H1 (cell line): ENCODE measurements around the gene ZNF280C. TPM values are rescaled to one million over a fixed set of nuclear protein-coding genes. Genes with fewer than 3 reads are reported as not detected.

Experiments
- EP300 ChIP-seq, 2 experiments: IDR thresholded peaks; 1 replicate in 1 of 2; 2 replicates in 1 of 2; pipeline ENCODE4 v1.6.1; 2011 to 2012; ENCODE audit warnings: low read depth in 2 of 2, low read length in 2 of 2, mild to moderate bottlenecking in 2 of 2, borderline replicate concordance in 1 of 2, inconsistent platforms in 1 of 2, moderate library complexity in 1 of 2
- MAFK ChIP-seq: IDR thresholded peaks from 2 replicates; pipeline ENCODE4 v1.6.1; 2012; ENCODE audit warnings: low read depth, mild to moderate bottlenecking, improper control_type of control experiment, low read length
- SAP30 ChIP-seq: fragments of 300-600 bp; sonication (generic); IDR thresholded peaks from 2 replicates; pipeline ENCODE4 v1.7.1; 2012; ENCODE audit warnings: low read length, moderate library complexity, mild to moderate bottlenecking, inconsistent platforms; ENCODE audit not compliant: insufficient read depth, insufficient replicate concordance
- polyA plus RNA-seq, 7 experiments: library from polyadenylated mRNA; depleted of rRNA in 3 of 7; stranded (reverse) in 5 of 7; unstranded in 2 of 7; fragments of >200 nt in 5 of 7; fragments of 200-250 nt in 2 of 7; gene quantifications; 1 replicate in 5 of 7; 2 replicates in 1 of 7; 4 replicates in 1 of 7; pipeline versions ENCODE4 v1.2.1 to v1.2.3, GENCODE V29; 2011 to 2013; ENCODE audit warnings: missing spikeins in 2 of 7, mixed read lengths in 2 of 7
- total RNA-seq: library from RNA; stranded (reverse); fragmentation: NEBNext Ultra II Directional; extraction: Animal tissue kit (Norgen Biotek cat#: 25700); gene quantifications from 2 replicates; pipeline ENCODE4 v1.2.1, GENCODE V29; 2021
- TF ChIP-seq, protein P1 (sequence below): fragments of 300-600 bp; sonication (generic); IDR thresholded peaks from 2 replicates; pipeline ENCODE4 v1.7.1; 2012; ENCODE audit warnings: low read length, moderate library complexity, mild to moderate bottlenecking, inconsistent platforms; ENCODE audit not compliant: insufficient replicate concordance

The ZNF280C gene
- total and polyA plus RNA-seq, 2 of the 8 experiments (the other 6 are each of a cell fraction or from before 2014, with no cell fraction given) = 8.4 to 13.4 TPM

DNA sequence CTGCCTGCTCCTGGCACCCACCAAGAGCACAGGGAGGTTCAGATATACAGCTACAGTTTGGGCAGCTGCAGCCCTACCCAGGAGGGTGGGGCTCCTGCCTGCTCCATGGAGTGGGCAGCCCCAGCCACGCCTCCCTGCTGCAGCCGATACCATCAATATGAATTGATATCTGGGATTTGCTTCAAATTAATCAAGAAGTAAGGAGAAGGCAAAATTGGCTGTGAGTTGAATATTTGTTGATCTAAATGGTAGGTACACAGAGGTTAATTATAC, 31.2 kb upstream of the ZNF280C start (continued):
- no peak for TF ChIP-seq EP300 (IDR thresholded peaks at IDR 0.05; ENCODE audit: borderline replicate concordance in 1 of 2, low read depth in 2 of 2, low read length in 2 of 2)
- TF ChIP-seq MAFK = no peak
- no peak for TF ChIP-seq SAP30
- TF ChIP-seq, protein P1, sequence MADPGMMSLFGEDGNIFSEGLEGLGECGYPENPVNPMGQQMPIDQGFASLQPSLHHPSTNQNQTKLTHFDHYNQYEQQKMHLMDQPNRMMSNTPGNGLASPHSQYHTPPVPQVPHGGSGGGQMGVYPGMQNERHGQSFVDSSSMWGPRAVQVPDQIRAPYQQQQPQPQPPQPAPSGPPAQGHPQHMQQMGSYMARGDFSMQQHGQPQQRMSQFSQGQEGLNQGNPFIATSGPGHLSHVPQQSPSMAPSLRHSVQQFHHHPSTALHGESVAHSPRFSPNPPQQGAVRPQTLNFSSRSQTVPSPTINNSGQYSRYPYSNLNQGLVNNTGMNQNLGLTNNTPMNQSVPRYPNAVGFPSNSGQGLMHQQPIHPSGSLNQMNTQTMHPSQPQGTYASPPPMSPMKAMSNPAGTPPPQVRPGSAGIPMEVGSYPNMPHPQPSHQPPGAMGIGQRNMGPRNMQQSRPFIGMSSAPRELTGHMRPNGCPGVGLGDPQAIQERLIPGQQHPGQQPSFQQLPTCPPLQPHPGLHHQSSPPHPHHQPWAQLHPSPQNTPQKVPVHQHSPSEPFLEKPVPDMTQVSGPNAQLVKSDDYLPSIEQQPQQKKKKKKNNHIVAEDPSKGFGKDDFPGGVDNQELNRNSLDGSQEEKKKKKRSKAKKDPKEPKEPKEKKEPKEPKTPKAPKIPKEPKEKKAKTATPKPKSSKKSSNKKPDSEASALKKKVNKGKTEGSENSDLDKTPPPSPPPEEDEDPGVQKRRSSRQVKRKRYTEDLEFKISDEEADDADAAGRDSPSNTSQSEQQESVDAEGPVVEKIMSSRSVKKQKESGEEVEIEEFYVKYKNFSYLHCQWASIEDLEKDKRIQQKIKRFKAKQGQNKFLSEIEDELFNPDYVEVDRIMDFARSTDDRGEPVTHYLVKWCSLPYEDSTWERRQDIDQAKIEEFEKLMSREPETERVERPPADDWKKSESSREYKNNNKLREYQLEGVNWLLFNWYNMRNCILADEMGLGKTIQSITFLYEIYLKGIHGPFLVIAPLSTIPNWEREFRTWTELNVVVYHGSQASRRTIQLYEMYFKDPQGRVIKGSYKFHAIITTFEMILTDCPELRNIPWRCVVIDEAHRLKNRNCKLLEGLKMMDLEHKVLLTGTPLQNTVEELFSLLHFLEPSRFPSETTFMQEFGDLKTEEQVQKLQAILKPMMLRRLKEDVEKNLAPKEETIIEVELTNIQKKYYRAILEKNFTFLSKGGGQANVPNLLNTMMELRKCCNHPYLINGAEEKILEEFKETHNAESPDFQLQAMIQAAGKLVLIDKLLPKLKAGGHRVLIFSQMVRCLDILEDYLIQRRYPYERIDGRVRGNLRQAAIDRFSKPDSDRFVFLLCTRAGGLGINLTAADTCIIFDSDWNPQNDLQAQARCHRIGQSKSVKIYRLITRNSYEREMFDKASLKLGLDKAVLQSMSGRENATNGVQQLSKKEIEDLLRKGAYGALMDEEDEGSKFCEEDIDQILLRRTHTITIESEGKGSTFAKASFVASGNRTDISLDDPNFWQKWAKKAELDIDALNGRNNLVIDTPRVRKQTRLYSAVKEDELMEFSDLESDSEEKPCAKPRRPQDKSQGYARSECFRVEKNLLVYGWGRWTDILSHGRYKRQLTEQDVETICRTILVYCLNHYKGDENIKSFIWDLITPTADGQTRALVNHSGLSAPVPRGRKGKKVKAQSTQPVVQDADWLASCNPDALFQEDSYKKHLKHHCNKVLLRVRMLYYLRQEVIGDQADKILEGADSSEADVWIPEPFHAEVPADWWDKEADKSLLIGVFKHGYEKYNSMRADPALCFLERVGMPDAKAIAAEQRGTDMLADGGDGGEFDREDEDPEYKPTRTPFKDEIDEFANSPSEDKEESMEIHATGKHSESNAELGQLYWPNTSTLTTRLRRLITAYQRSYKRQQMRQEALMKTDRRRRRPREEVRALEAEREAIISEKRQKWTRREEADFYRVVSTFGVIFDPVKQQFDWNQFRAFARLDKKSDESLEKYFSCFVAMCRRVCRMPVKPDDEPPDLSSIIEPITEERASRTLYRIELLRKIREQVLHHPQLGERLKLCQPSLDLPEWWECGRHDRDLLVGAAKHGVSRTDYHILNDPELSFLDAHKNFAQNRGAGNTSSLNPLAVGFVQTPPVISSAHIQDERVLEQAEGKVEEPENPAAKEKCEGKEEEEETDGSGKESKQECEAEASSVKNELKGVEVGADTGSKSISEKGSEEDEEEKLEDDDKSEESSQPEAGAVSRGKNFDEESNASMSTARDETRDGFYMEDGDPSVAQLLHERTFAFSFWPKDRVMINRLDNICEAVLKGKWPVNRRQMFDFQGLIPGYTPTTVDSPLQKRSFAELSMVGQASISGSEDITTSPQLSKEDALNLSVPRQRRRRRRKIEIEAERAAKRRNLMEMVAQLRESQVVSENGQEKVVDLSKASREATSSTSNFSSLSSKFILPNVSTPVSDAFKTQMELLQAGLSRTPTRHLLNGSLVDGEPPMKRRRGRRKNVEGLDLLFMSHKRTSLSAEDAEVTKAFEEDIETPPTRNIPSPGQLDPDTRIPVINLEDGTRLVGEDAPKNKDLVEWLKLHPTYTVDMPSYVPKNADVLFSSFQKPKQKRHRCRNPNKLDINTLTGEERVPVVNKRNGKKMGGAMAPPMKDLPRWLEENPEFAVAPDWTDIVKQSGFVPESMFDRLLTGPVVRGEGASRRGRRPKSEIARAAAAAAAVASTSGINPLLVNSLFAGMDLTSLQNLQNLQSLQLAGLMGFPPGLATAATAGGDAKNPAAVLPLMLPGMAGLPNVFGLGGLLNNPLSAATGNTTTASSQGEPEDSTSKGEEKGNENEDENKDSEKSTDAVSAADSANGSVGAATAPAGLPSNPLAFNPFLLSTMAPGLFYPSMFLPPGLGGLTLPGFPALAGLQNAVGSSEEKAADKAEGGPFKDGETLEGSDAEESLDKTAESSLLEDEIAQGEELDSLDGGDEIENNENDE = no peak
- TF ChIP-seq, all 59 proteins: peak for 0
